GM18502 (cell line): ENCODE results near the gene THBS4.
A peak's percentile ranks its signal among the peaks of the same experiment; 100 is the strongest.
"Not testable (repeated sequence)": the region's sequence is repeated elsewhere in the genome, so short reads cannot be mapped to it uniquely, and the experiment has no call there.

Experiments
- ATAC-seq: cut with Tn5 transposase; IDR thresholded peaks from one replicate; pipeline ENCODE4 v1.9.1; 2021; ENCODE audit warnings: mild to moderate bottlenecking; ENCODE audit not compliant: unreplicated experiment, poor library complexity

Gene THBS4

GRCh38 chr5:80111376-80111990 is 76.3 kb downstream of the THBS4 start:
- not testable (repeated sequence) for ATAC-seq

GRCh38 chr5:80114860-80115259 is 79.7 kb downstream of the THBS4 start:
- ATAC-seq, result no peak

GRCh38 chr5:80116000-80116399 is 80.9 kb downstream of the THBS4 start:
- no peak for ATAC-seq

- no peak for ATAC-seq
These were observed 81.3 kb downstream of the THBS4 start for GRCh38 chr5:80116465-80116864.

GRCh38 chr5:80117446-80117845 is 82.3 kb downstream of the THBS4 start:
- no peak for ATAC-seq

- ATAC-seq, result no peak
These were observed 84.2 kb downstream of the THBS4 start for GRCh38 chr5:80119372-80119771.

GRCh38 chr5:80122579-80122978 is 87.4 kb downstream of the THBS4 start:
- ATAC-seq, result no peak

- ATAC-seq, result no peak
These were observed 89.2 kb downstream of the THBS4 start for GRCh38 chr5:80124121-80124918.

GRCh38 chr5:80125022-80125961 is 90.1 kb downstream of the THBS4 start:
- ATAC-seq, result peak; percentile 86

GRCh38 chr5:80125962-80126480 is 90.9 kb downstream of the THBS4 start:
- ATAC-seq, result peak; percentile 70

GRCh38 chr5:80127116-80127552 is 92.0 kb downstream of the THBS4 start:
- ATAC-seq, result no peak

GRCh38 chr5:80128141-80128540 is 93.0 kb downstream of the THBS4 start:
- no peak for ATAC-seq

- no peak for ATAC-seq
These were observed 94.0 kb downstream of the THBS4 start for GRCh38 chr5:80129146-80129545.
